OCI-LY7 (cell line): ENCODE results near the gene STK33.

Source experiments
- EZH2phosphoT487 ChIP-seq: fragments of 200-600 bp; sonication (generic); IDR thresholded peaks from 2 replicates; pipeline ENCODE4 v1.6.1; 2018; ENCODE audit warnings: low read depth, borderline replicate concordance, mild to moderate bottlenecking, mixed run types, antibody characterized with exemption, low read length, moderate library complexity, mixed read lengths
- TF ChIP-seq, protein P1 (sequence below): fragments of 200-600 bp; sonication (generic); conservative IDR thresholded peaks from 2 replicates; pipeline ENCODE4 v1.5.1; 2014; ENCODE audit warnings: mild to moderate bottlenecking, antibody characterized with exemption, low read length, moderate library complexity, mixed read lengths

DNA sequence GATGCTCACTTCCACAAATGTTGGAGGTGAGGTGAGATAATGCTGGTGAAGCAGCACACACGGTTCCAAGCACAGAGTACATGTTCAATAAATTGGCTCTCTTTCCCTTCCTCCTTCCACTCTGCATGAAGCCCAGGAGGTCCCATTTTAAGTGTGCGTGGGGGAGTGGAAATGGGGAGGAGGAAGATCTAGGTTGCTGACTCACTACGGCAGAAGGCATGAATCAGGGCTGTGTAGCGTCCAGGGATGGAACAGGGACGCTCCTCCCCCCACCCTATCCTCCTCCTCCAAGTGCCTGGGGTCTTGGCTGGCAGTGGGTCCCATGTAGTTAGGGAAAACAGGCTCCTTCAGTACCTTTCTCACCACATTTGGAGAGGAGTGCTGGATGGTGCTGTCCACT lies 44.3 kb upstream of the STK33 start:
- TF ChIP-seq, protein P1, sequence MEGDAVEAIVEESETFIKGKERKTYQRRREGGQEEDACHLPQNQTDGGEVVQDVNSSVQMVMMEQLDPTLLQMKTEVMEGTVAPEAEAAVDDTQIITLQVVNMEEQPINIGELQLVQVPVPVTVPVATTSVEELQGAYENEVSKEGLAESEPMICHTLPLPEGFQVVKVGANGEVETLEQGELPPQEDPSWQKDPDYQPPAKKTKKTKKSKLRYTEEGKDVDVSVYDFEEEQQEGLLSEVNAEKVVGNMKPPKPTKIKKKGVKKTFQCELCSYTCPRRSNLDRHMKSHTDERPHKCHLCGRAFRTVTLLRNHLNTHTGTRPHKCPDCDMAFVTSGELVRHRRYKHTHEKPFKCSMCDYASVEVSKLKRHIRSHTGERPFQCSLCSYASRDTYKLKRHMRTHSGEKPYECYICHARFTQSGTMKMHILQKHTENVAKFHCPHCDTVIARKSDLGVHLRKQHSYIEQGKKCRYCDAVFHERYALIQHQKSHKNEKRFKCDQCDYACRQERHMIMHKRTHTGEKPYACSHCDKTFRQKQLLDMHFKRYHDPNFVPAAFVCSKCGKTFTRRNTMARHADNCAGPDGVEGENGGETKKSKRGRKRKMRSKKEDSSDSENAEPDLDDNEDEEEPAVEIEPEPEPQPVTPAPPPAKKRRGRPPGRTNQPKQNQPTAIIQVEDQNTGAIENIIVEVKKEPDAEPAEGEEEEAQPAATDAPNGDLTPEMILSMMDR: no peak
- no peak for TF ChIP-seq EZH2phosphoT487
